ENCODE data around the gene SLC25A14. TPM values are rescaled to one million over a fixed set of nuclear protein-coding genes. Genes with fewer than 3 reads are reported as not detected.

Gene SLC25A14
- total RNA-seq, 2 experiments from 2014 or later, result 12.2 to 13.0 TPM

DNA sequence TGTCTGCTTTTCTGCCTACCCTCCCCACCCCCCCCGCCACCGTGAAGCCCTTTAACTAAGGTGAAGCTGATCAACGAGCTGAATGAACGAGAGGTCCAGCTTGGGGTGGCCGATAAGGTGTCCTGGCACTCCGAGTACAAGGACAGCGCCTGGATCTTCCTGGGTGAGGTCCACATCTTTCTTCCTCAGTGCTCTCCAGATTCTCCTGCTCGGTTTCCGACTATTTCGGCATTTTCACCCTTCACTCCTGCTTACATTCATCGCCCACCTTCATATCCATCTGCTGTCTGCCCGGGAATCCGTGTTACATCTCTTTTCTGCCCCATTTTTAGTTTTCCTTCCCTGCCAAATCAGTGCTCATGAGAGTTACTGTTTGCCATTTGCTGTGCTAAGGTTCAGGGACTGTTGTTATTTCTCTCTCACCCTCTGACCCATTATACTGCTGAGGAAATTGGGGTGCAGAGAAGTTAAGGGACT is 62.5 kb downstream of the SLC25A14 start:
- intact Hi-C loops (cut with DNase I, micrococcal nuclease), result loop anchor here in 1 of 2 experiments (5.0 kb wide), 1 partner anchor 500 kb away; the partner anchor contains the start of gene ENOX2
- H3K9me3 Mint-ChIP-seq, result no peaks in the 10 kb centered on the region
- DNase-seq (peak in 2 of 14 experiments; percentile 3 to 4), ATAC-seq (ENCODE audit: poor library complexity) (peak; percentile 9)
- Histone ChIP-seq H3K36me3 (ENCODE audit: insufficient read depth, low read length) (peaks cover 6% of the 10 kb centered on the region), H3K9me3 (ENCODE audit: control insufficient read depth in 1 of 2, insufficient read depth in 1 of 2, low read length in 2 of 2) (no peaks in the 10 kb centered on the region), H3K4me1 (ENCODE audit: insufficient read depth, low read length) (peaks cover 14% of the 10 kb centered on the region), H3K27me3 (ENCODE audit: control insufficient read depth in 1 of 2, insufficient read depth in 2 of 2, low read length in 2 of 2) (no peaks in the 10 kb centered on the region), H3K27ac (ENCODE audit: low read depth in 1 of 2, low read length in 2 of 2) (peak overlapping the region in 1 of 2 donors; percentile 74), H3K4me3 (ENCODE audit: low read length) (peak overlapping the region; percentile 84)
- ChIA-PET POLR2A (no interaction called here), CTCF (no interaction called here)
- peaks cover 28% of the 10 kb centered on the region for H3K4me1 Mint-ChIP-seq (ENCODE audit: low read depth)
- peak overlapping the region; percentile 88 for H3K27ac Mint-ChIP-seq
- TF ChIP-seq, protein P1, sequence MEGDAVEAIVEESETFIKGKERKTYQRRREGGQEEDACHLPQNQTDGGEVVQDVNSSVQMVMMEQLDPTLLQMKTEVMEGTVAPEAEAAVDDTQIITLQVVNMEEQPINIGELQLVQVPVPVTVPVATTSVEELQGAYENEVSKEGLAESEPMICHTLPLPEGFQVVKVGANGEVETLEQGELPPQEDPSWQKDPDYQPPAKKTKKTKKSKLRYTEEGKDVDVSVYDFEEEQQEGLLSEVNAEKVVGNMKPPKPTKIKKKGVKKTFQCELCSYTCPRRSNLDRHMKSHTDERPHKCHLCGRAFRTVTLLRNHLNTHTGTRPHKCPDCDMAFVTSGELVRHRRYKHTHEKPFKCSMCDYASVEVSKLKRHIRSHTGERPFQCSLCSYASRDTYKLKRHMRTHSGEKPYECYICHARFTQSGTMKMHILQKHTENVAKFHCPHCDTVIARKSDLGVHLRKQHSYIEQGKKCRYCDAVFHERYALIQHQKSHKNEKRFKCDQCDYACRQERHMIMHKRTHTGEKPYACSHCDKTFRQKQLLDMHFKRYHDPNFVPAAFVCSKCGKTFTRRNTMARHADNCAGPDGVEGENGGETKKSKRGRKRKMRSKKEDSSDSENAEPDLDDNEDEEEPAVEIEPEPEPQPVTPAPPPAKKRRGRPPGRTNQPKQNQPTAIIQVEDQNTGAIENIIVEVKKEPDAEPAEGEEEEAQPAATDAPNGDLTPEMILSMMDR (IDR thresholded peaks at IDR 0.05), result no peak
- H3K36me3 Mint-ChIP-seq (ENCODE audit: low read depth), result peaks cover 31% of the 10 kb centered on the region
- peaks cover 2% of the 10 kb centered on the region for H3K27me3 Mint-ChIP-seq
- peak overlapping the region; percentile 91 for H3K4me3 Mint-ChIP-seq

DNA sequence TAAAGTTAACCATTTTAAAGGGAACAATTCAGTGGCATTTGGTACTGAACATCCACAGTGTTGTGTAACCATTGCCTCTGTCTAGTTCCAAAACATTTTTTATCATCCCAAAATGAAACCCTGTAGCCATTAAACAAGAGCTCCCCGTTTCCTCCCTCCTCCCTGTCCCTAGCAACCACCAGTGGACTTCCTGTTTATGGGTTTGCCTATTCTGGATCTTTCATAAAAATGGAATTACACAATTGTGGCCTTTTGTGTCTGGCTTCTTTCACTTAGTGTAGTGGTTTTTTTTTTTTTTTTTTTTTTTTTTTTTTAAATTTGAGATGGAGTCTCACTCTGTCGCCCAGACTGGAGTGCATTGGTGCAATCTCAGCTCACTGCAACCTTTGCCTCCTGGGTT is 73.7 kb downstream of the SLC25A14 start:
- intact Hi-C loops (cut with DNase I, micrococcal nuclease), result no loop called here
- H3K27ac Mint-ChIP-seq, result no peak overlapping the region
- Histone ChIP-seq H3K4me3 (ENCODE audit: low read length) (no peak overlapping the region), H3K9me3 (ENCODE audit: control insufficient read depth in 1 of 2, insufficient read depth in 1 of 2, low read length in 2 of 2) (no peaks in the 10 kb centered on the region), H3K36me3 (ENCODE audit: insufficient read depth, low read length) (peaks cover 27% of the 10 kb centered on the region), H3K27me3 (ENCODE audit: control insufficient read depth in 1 of 2, insufficient read depth in 2 of 2, low read length in 2 of 2) (no peaks in the 10 kb centered on the region), H3K27ac (ENCODE audit: low read depth in 1 of 2, low read length in 2 of 2) (no peak overlapping the region), H3K4me1 (ENCODE audit: insufficient read depth, low read length) (no peaks in the 10 kb centered on the region)
- DNase-seq, result peak in 2 of 14 experiments; percentile 9 to 17
- ATAC-seq (ENCODE audit: poor library complexity), result no peak
- CTCF ChIA-PET, result no interaction called here
- no peaks in the 10 kb centered on the region for H3K9me3 Mint-ChIP-seq
- peaks cover 33% of the 10 kb centered on the region for H3K36me3 Mint-ChIP-seq (ENCODE audit: low read depth)
- POLR2A ChIA-PET, result no interaction called here
- no peaks in the 10 kb centered on the region for H3K4me1 Mint-ChIP-seq (ENCODE audit: low read depth)
- H3K27me3 Mint-ChIP-seq, result no peaks in the 10 kb centered on the region
- TF ChIP-seq, protein P1 (IDR thresholded peaks at IDR 0.05), result no peak
- no peak overlapping the region for H3K4me3 Mint-ChIP-seq

DNA sequence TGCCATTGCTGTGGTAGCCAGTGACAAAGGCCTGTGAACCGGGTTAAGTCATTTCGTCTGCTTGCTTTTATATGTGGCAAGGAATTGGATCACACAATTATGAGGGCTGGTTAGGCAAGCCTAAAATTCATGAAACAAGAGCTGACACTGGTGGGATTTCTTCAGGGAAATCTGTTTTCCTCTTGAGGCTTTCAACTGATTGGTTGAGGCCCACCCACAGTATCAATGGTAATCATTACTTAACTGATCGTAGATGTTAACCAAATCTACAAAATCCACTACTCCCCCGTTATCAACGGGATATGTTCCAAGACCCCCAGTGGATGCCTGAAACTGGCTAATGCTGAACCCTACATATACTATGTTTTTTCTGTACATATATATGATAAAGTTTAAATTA is 75.1 kb downstream of the SLC25A14 start:
- ATAC-seq (ENCODE audit: poor library complexity) (no peak), DNase-seq (no peak)
- Histone ChIP-seq H3K27ac (ENCODE audit: low read depth in 1 of 2, low read length in 2 of 2) (no peak overlapping the region), H3K4me1 (ENCODE audit: insufficient read depth, low read length) (no peaks in the 10 kb centered on the region), H3K36me3 (ENCODE audit: insufficient read depth, low read length) (peaks cover 18% of the 10 kb centered on the region), H3K9me3 (ENCODE audit: control insufficient read depth in 1 of 2, insufficient read depth in 1 of 2, low read length in 2 of 2) (no peaks in the 10 kb centered on the region), H3K27me3 (ENCODE audit: control insufficient read depth in 1 of 2, insufficient read depth in 2 of 2, low read length in 2 of 2) (no peaks in the 10 kb centered on the region), H3K4me3 (ENCODE audit: low read length) (no peak overlapping the region)
- CTCF ChIA-PET, result interaction anchor here (0.5 kb wide), 1 partner anchor 497 kb away, joined by 3 read pairs; no protein-coding TSS in a partner anchor
- intact Hi-C loops (cut with DNase I, micrococcal nuclease), result no loop called here
- TF ChIP-seq, protein P1 (IDR thresholded peaks at IDR 0.05), result no peak
- no peak overlapping the region for H3K4me3 Mint-ChIP-seq
- no peaks in the 10 kb centered on the region for H3K9me3 Mint-ChIP-seq
- H3K27me3 Mint-ChIP-seq, result no peaks in the 10 kb centered on the region
- no peaks in the 10 kb centered on the region for H3K4me1 Mint-ChIP-seq (ENCODE audit: low read depth)
- H3K27ac Mint-ChIP-seq, result no peak overlapping the region
- H3K36me3 Mint-ChIP-seq (ENCODE audit: low read depth), result peaks cover 26% of the 10 kb centered on the region
- POLR2A ChIA-PET, result no interaction called here
